GM18858 (cell line): ENCODE results near the gene LPP.
"Not testable (repeated sequence)": the region's sequence is repeated elsewhere in the genome, so short reads cannot be mapped to it uniquely, and the experiment has no call there.

Experiments used
- ATAC-seq: cut with Tn5 transposase; IDR thresholded peaks from one replicate; pipeline ENCODE4 v1.9.1; 2021; ENCODE audit not compliant: unreplicated experiment

LPP gene

DNA sequence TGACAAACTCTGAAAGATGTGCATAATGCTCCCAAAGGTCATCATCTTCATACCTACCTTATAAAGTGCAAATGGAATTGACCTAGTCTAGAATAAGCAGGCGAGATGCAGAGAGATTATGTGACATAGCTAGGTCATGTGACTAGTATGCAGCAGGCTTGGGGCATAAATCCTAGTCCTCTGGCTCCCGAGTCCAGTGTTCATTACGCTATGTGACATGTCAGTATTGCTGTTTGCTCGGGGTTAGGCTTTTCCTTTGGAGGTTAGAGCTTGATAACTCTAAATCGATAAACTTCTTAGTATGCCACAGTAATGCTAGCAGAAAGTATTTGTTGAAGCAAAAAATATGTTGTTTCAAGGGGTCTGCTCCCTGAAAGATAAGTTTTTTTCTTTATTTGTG, 536.1 kb downstream of the LPP start:
- ATAC-seq = no peak

GRCh38 chr3:188691004-188691403, 537.0 kb downstream of the LPP start:
- ATAC-seq = no peak

DNA sequence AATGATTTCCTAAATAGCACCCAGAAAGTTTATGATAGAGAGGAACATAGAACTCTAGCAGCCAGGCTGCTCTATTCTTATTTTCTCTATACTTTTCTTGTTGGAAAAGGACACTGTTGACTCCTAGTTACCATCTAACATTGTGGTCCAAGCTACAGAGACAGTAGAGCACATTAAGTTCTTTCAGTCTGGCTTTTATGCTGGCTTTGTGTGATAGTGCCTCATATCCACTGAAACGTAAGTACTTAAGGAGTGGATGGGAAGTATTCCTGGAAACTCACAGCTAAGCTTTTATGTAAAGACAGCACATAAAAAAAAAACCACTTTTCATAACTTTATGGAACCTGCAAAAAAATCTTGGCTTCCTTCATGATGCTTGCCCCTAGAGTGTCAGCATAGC, 537.7 kb downstream of the LPP start:
- ATAC-seq = no peak

- no peak for ATAC-seq
These were observed 538.7 kb downstream of the LPP start for GRCh38 chr3:188692700-188693099.

- ATAC-seq = no peak
These were observed 539.5 kb downstream of the LPP start for GRCh38 chr3:188693435-188693834.

DNA sequence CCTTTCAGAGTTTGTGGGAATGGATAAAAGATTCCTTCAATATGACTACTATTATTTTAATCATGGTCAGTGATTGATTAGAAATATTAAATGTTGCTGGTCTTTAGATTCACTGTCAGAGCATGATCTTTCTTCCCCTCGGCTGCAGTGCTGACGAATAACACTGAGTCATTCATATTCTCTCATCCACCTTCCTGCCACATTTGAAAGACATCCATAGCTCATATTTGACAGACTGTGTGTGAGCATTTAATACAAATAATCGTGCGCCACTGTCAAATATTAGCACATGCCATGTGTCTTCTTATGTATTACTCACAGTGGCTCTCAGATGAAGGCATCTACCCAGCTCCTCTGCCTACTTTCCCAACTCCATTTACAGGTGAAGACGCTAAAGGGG, 541.3 kb downstream of the LPP start:
- ATAC-seq = no peak

DNA sequence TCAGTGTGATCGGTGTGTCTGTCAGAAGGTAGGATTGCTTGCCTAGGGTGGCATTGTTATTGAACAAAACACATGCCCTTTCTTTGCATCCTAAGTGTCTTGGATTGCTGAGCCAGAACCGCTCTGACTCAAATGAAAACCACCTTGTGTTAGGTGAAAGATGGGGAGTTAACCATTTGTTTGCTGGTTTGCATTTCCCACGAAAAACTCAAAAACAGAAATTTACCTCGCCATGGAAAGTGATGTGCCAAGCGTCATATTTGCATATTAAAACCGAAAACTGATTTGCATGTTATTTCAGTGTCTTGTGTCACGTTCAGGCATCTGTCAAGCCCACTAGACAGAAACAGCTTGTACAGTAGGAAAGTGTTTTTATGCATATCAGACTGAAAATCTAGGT, 543.2 kb downstream of the LPP start:
- ATAC-seq = peak; percentile 76

GRCh38 chr3:188698436-188698835, 544.5 kb downstream of the LPP start:
- no peak for ATAC-seq

- ATAC-seq = no peak
These were observed 546.5 kb downstream of the LPP start for GRCh38 chr3:188700501-188700900.

DNA sequence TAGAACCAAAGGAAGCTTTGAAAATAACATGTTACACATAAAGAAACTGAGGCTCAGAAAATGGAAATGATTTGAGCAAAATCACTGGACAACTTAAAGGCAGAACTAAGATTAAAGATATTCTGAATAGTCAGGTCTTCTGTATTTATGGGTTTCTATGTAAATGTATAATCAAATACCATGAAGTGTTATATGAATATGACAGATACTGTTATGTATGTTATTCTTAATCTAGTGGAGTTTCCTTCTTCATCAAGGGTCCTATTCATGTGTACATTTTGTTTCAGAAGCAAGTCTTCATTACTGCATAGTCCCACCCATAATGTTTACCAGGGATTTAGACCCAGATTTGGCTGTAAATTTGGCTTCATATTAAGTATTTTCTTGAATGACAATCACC, 547.0 kb downstream of the LPP start:
- no peak for ATAC-seq

DNA sequence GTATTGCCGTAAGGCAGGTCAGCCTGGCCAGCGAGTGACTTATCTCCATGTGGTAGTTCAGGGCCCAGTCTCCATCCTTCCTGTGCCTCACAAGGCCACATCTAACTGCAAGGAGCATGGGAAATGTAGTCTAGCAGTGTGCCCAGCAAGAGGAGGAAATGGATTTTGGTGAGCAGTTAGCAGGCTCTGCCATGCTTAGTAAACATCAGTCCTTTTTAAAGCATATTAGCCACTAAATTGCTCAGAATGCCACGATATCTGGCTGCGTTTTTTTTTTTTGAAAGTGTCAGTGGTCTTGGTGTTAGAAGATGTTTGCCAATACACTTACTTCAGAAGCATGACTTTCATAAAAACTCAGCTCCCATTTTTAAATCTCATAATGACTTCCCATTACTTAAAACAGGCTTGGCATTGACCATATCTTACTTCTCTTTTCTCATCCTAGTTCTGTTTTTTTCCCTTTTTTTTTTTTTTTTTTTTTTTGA, 547.6 kb downstream of the LPP start:
- no peak for ATAC-seq

GRCh38 chr3:188702028-188702427, 548.1 kb downstream of the LPP start:
- not testable (repeated sequence) for ATAC-seq

- no peak for ATAC-seq
These were observed 552.2 kb downstream of the LPP start for GRCh38 chr3:188706176-188706575.

- no peak for ATAC-seq
These were observed 552.6 kb downstream of the LPP start for GRCh38 chr3:188706599-188706998.

DNA sequence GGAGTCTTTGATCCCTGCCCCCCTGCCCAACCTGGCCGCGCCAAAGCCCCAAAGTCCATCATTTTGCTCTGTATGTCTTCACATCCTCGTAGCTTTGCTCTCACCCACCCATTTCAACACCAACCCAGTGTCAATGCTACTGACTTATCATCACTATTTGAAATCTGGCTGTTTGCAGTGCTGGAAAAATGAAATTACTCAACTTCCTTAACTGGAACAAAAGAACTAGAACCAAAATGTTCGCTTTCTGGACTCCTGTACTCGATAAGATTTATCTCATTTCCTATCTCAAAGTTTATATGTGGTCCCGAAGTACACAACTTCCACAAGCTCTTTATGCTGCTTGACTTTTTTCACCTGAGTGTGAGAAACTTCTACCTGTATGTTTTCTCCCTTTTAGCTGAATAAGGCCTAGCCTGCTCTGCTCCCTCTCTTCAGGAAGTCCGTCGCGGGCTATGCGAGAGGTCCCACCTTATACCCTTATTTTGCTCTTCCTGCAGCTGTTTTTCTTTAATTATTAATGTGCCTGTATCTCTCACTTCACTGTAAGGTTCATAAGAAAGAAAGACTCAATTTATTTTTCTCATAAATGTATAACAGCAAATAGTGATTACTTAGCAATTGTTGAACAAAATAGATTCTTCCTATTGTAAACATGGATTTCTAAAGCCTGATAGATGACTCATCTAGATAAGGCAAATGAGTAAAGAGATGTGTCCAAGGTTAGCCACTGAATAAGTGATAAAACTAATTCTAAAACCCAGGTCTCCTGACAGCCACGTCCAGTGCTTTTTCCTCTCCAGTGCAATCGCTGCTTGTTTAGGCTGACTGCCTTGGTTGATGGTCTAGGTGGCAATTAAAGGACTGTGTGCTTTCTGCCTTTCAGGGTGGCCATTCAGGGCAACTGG, 553.7 kb downstream of the LPP start:
- ATAC-seq = no peak

DNA sequence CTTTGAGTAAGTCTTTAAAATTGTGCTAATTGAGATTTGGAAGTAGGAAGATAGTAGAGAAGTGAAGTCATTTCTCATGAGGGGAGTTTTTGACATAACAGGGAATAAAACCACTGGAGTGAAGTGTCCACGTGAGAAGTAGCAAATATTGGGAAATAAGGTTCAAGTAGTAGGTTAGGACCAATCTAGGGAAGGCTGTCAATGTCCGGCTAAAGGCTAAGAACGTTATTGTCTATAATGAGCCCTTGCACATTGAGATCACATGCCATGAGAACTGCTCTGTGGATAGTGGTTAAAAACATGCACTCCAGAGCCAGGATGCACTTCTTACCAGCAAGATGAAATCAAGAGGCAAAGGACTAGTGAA, 557.9 kb downstream of the LPP start:
- no peak for ATAC-seq

DNA sequence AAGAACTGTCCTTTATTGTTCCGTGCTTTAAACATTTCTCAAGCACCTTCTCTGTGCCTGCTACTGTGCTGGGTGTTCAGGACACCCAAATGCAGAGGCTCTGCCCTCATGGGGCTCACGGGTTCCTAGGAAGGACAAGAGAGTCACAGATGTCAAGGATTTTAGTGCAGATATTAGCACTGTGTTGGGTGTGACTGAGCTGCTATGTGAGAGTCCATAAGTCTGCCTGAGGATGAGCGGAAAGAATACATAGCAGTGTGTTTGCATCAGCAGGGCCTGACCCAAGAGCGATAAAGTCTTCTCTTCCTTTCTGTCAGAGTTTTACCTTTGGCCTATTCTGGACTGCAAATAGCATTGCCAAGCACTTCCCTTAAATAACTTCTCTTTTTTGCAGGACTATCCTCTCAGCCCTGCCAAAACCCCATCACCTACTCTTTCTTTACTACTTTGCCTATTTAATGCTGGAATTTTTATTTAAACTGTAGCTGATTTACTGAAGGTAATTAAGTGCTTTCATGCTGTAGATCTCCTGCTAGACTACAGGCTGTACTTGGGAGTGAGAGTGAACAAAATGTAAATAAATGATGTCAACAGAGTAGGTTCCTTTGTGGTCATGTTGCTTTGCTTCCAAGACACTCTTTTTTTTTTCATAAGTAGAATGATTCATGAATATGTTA, 558.4 kb downstream of the LPP start:
- ATAC-seq = no peak

GRCh38 chr3:188712991-188713390, 559.0 kb downstream of the LPP start:
- no peak for ATAC-seq

GRCh38 chr3:188719545-188719944, 565.6 kb downstream of the LPP start:
- no peak for ATAC-seq

DNA sequence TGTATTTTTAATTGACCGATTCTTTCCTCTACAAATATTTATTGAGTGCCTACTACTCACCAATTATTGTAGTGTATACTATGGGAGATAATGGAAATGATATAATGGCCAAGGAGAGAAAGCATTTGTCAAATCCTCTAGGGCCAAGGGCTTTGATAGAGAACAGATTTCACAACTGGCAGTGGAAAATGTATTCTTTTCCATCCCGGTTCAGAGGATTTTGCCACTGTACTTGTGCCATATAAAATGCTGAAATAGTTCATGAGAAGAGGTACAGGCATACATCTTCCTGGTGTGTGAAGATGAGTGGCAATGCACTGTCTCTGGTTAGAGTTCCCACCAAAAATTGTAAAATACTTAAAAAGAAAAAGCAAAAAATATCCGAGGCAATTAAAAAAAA, 566.3 kb downstream of the LPP start:
- no peak for ATAC-seq

DNA sequence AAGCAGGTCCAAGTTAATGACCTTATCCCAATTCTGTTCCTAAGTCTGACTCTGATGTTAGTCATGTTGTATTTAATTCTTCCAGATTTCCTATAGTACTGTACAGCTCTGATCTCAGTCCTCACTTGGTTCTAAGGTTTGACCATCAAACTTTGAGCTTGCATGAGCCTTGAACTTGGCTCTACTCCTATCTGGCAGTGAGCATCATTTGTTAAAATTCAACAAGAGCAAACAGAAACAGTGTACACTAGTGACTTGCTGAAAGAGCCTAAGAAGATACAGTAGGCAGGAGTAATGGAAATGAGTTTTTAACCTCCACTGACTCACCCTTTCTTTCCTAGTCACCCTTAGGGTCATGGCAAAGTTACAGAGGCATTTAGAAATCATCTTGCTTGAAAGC, 566.7 kb downstream of the LPP start:
- ATAC-seq = no peak

- no peak for ATAC-seq
These were observed 567.4 kb downstream of the LPP start for GRCh38 chr3:188721312-188721711.
